GM19372 (cell line): ENCODE results near the gene JMJD1C.
"Not testable (repeated sequence)": the region's sequence is repeated elsewhere in the genome, so short reads cannot be mapped to it uniquely, and the experiment has no call there.

Experiments
- ATAC-seq: cut with Tn5 transposase; IDR thresholded peaks from one replicate; pipeline ENCODE4 v1.9.1; 2021; ENCODE audit warnings: mild to moderate bottlenecking, low read depth, moderate library complexity; ENCODE audit not compliant: unreplicated experiment

JMJD1C gene

GRCh38 chr10:63412304-63412703 is 53.5 kb downstream of the JMJD1C start:
- ATAC-seq, result no peak

GRCh38 chr10:63410633-63411032 is 55.1 kb downstream of the JMJD1C start:
- no peak for ATAC-seq

- no peak for ATAC-seq
These were observed 56.2 kb downstream of the JMJD1C start for GRCh38 chr10:63409465-63410027.

GRCh38 chr10:63407136-63407662 is 58.6 kb downstream of the JMJD1C start:
- ATAC-seq, result no peak

GRCh38 chr10:63396133-63396761 is 69.5 kb downstream of the JMJD1C start:
- no peak for ATAC-seq

GRCh38 chr10:63393050-63393449 is 72.7 kb downstream of the JMJD1C start:
- ATAC-seq, result no peak

- no peak for ATAC-seq
These were observed 73.6 kb downstream of the JMJD1C start for GRCh38 chr10:63392224-63392623.

- ATAC-seq, result no peak
These were observed 74.0 kb downstream of the JMJD1C start for GRCh38 chr10:63391812-63392211.

- ATAC-seq, result no peak
These were observed 75.3 kb downstream of the JMJD1C start for GRCh38 chr10:63390521-63390920.

- ATAC-seq, result no peak
These were observed 77.3 kb downstream of the JMJD1C start for GRCh38 chr10:63388421-63389031.

- no peak for ATAC-seq
These were observed 80.5 kb downstream of the JMJD1C start for GRCh38 chr10:63385254-63385653.

GRCh38 chr10:63384675-63385074 is 81.1 kb downstream of the JMJD1C start:
- no peak for ATAC-seq

GRCh38 chr10:63384001-63384400 is 81.8 kb downstream of the JMJD1C start:
- no peak for ATAC-seq

- no peak for ATAC-seq
These were observed 82.6 kb downstream of the JMJD1C start for GRCh38 chr10:63383141-63383540.

GRCh38 chr10:63382066-63382465 is 83.7 kb downstream of the JMJD1C start:
- ATAC-seq, result no peak

GRCh38 chr10:63377305-63377661 is 88.5 kb downstream of the JMJD1C start:
- not testable (repeated sequence) for ATAC-seq

GRCh38 chr10:63376560-63377304 is 89.0 kb downstream of the JMJD1C start:
- peak; percentile 96 for ATAC-seq

GRCh38 chr10:63375859-63376258 is 89.9 kb downstream of the JMJD1C start:
- ATAC-seq, result no peak

- no peak for ATAC-seq
These were observed 90.3 kb downstream of the JMJD1C start for GRCh38 chr10:63375458-63375857.

GRCh38 chr10:63374991-63375390 is 90.8 kb downstream of the JMJD1C start:
- no peak for ATAC-seq

- ATAC-seq, result no peak
These were observed 92.6 kb downstream of the JMJD1C start for GRCh38 chr10:63373176-63373575.
